ENCODE measurements around the gene PAPPA.

The PAPPA gene

GRCh38 chr9:116360989-116361388 lies 207.4 kb downstream of the PAPPA start:
- DNase-seq: no peak

- DNase-seq: no peak
Measured at GRCh38 chr9:116361547-116361946, 208.0 kb downstream of the PAPPA start.

- DNase-seq: no peak
Measured at GRCh38 chr9:116362493-116362892, 208.9 kb downstream of the PAPPA start.

GRCh38 chr9:116365056-116365471 lies 211.5 kb downstream of the PAPPA start:
- DNase-seq: no peak

- DNase-seq: no peak
Measured at GRCh38 chr9:116366241-116366640, 212.7 kb downstream of the PAPPA start.

GRCh38 chr9:116368680-116369079 lies 215.1 kb downstream of the PAPPA start:
- DNase-seq: no peak

- DNase-seq: no peak
Measured at GRCh38 chr9:116369706-116370105, 216.1 kb downstream of the PAPPA start.

- no peak for DNase-seq
Measured at GRCh38 chr9:116370556-116370955, 217.0 kb downstream of the PAPPA start.

- DNase-seq: no peak
Measured at GRCh38 chr9:116372081-116372673, 218.6 kb downstream of the PAPPA start.

- no peak for DNase-seq
Measured at GRCh38 chr9:116372786-116373185, 219.2 kb downstream of the PAPPA start.

- no peak for DNase-seq
Measured at GRCh38 chr9:116377179-116377798, 223.7 kb downstream of the PAPPA start.

GRCh38 chr9:116378873-116379272 lies 225.3 kb downstream of the PAPPA start:
- no peak for DNase-seq

GRCh38 chr9:116379821-116380220 lies 226.2 kb downstream of the PAPPA start:
- DNase-seq: no peak

GRCh38 chr9:116380496-116380995 lies 227.0 kb downstream of the PAPPA start:
- DNase-seq: no peak

GRCh38 chr9:116381350-116381749 lies 227.8 kb downstream of the PAPPA start:
- no peak for DNase-seq

- no peak for DNase-seq
Measured at GRCh38 chr9:116382053-116382452, 228.5 kb downstream of the PAPPA start.

- no peak for DNase-seq
Measured at GRCh38 chr9:116383133-116383532, 229.5 kb downstream of the PAPPA start.

GRCh38 chr9:116383936-116384335 lies 230.3 kb downstream of the PAPPA start:
- no peak for DNase-seq

GRCh38 chr9:116387934-116388698 lies 234.5 kb downstream of the PAPPA start:
- DNase-seq: no peak

- DNase-seq: no peak
Measured at GRCh38 chr9:116389541-116390302, 236.1 kb downstream of the PAPPA start.

GRCh38 chr9:116390303-116391228 lies 237.0 kb downstream of the PAPPA start:
- DNase-seq: no peak

GRCh38 chr9:116391306-116391900 lies 237.8 kb downstream of the PAPPA start:
- no peak for DNase-seq

Measured in NK-92 treated with Interleukin-12 subunit alpha and Interleukin-12 subunit beta, amount 100 ng/mL, for 24 hours (cell line).